Mononuclear cell (primary cell): Measurements from ENCODE around the gene MS4A18. TPM values are rescaled to one million over a fixed set of nuclear protein-coding genes. Genes with fewer than 3 reads are reported as not detected.

Experiments used
- H3K27me3 ChIP-seq: 2 replicates; pipeline ENCODE4 v1.6.0; 2011; ENCODE audit warnings: low read length, control low read depth; ENCODE audit not compliant: insufficient read depth
- H3K4me1 ChIP-seq: 2 replicates; pipeline ENCODE4 v1.5.1; 2011; ENCODE audit warnings: mild to moderate bottlenecking, low read length, control low read depth; ENCODE audit not compliant: insufficient read depth
- H3K4me3 ChIP-seq: 2 replicates; pipeline ENCODE4 v1.5.1; 2011; ENCODE audit warnings: mild to moderate bottlenecking, low read length, moderate library complexity
- H3K9me3 ChIP-seq: 2 replicates; pipeline ENCODE4 v1.5.1; 2011; ENCODE audit warnings: low read depth, mild to moderate bottlenecking, control low read depth, low read length
- total RNA-seq: library from RNA; depleted of rRNA; stranded (reverse); fragments of >200 nt; gene quantifications from one replicate; pipeline ENCODE4 v1.2.3, GENCODE V29; 2012

MS4A18 gene
- total RNA-seq, 1 donor = not detected

- H3K27me3 ChIP-seq = no peaks in the 10 kb centered on the region
- H3K9me3 ChIP-seq = no peaks in the 10 kb centered on the region
- no peaks in the 10 kb centered on the region for H3K4me1 ChIP-seq
- no peak overlapping the region for H3K4me3 ChIP-seq
Measured at GRCh38 chr11:60783141-60783484, 58.6 kb downstream of the MS4A18 start.

GRCh38 chr11:60783911-60784310, 59.4 kb downstream of the MS4A18 start:
- H3K4me1 ChIP-seq = no peaks in the 10 kb centered on the region
- no peaks in the 10 kb centered on the region for H3K27me3 ChIP-seq
- H3K9me3 ChIP-seq = no peaks in the 10 kb centered on the region
- no peak overlapping the region for H3K4me3 ChIP-seq

DNA sequence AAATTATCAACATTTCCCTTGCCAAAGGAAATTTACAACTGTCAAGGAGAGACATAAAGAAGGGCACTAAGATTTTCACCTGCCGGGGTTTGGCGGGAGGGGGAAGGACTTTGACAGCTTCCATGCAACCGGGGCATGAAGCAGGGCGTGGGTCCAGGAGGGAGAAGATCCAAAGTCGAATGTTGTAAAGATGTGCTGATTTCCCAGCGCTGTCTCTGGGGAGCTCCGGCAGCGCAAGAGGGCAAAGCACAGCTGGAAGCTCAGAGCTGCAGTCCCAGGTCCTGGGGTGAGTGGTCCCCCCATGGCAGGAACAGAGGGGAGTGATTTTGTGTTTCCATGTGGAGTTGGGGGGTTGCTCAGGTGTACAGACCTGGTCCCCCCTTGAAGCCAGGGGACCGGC, 60.6 kb downstream of the MS4A18 start, which contains the start of gene MS4A10:
Gene MS4A10 (plus strand): TSS at position 198 of the 400 bp plus-strand sequence. CDS start 5,003 bp downstream, outside the sequence.
- no peaks in the 10 kb centered on the region for H3K9me3 ChIP-seq
- no peak within 1 kb of the TSS for H3K4me3 ChIP-seq
- H3K27me3 ChIP-seq = no peaks in the 10 kb centered on the region
- no peaks in the 10 kb centered on the region for H3K4me1 ChIP-seq

DNA sequence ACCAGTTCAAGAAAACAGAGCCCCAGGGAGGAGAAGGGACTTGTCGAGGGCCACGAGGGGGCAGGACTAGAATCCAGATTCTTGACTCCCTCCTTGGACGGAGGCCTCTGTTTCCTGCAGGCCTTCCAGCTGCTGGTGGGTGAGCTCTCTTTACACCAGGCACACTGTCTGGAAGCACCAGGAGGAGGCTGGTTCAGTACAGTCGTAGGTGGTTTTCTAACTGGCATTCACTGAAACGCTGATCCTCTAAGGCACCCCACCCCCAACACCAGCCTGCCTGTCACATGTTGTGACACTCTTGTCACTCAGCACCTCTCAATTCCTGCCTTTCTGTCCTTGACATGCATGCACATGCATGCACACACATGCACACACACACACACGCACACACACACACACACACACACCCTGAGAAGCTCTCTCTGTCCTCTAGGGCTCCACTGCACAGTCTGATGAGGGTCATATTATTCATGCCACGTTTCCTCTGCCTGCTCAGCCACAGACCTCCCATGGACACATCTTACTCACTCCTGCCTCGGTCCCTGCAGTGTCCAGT, 61.4 kb downstream of the MS4A18 start:
- Histone ChIP-seq H3K4me1 (no peaks in the 10 kb centered on the region), H3K4me3 (no peak overlapping the region), H3K27me3 (no peaks in the 10 kb centered on the region), H3K9me3 (no peaks in the 10 kb centered on the region)

- Histone ChIP-seq H3K27me3 (no peaks in the 10 kb centered on the region), H3K4me3 (no peak overlapping the region), H3K9me3 (no peaks in the 10 kb centered on the region), H3K4me1 (no peaks in the 10 kb centered on the region)
Measured at GRCh38 chr11:60786811-60787567, 62.5 kb downstream of the MS4A18 start.

- Histone ChIP-seq H3K9me3 (no peaks in the 10 kb centered on the region), H3K27me3 (no peaks in the 10 kb centered on the region), H3K4me1 (no peaks in the 10 kb centered on the region), H3K4me3 (no peak overlapping the region)
Measured at GRCh38 chr11:60788401-60789125, 64.0 kb downstream of the MS4A18 start.

DNA sequence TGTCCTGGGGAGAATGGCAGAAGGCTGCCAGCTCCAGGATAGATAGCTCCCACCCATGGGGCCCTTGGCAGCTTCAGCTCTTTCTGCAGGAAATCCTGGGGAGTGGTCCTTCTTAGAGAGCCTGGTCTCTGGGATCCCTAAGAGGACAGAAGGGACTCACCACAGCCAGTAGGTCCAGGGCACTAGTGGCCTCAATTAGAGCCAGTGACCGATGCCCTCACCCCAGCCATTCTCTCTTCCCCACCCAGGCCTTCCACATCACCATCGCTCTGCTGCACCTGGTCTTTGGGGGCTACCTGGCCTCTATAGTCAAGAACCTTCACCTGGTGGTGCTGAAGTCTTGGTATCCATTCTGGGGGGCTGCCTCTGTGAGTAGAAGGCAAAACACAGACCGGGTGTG, 66.2 kb downstream of the MS4A18 start:
- Histone ChIP-seq H3K4me3 (no peak overlapping the region), H3K9me3 (no peaks in the 10 kb centered on the region), H3K4me1 (no peaks in the 10 kb centered on the region), H3K27me3 (no peaks in the 10 kb centered on the region)

DNA sequence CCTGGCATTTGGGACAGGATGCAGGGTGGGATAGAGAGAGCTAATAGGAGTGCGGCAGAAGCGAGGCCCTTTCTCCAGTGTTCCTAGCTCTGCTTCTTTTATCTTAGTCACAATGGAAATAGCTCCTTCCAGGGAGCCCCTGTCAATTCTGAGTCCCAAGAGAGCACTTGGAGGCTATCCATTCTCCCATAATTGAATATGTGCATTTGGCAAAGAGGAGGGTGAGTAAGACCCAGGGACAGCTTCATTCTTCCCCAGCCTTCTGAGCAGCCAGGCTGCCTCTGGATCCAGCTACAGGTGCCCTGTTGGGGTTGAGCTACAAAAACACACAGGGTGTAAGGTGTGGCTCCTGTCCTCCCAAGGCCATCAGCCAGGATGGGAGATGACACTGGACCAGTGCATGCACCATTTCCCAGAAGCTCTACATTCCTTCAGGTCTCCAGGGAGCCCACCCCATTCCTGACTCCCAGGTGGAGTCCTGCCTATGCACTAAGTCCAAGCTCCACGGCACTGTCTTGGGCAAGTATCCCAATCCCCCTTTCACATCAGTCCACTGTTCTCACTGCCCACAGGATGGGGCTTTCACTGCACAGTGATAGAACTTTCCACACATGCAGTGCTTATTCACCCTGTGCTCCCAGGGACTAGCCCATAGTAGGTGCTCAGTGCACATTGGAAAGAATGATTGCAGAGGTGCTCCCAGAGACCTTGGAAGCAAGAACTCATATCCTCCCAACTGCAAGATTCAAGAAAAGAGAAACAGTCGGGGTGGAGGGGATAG, 66.8 kb downstream of the MS4A18 start:
- H3K4me1 ChIP-seq = no peaks in the 10 kb centered on the region

GRCh38 chr11:60792521-60792920, 68.0 kb downstream of the MS4A18 start:
- no peak overlapping the region for H3K4me3 ChIP-seq
- no peaks in the 10 kb centered on the region for H3K9me3 ChIP-seq
- no peaks in the 10 kb centered on the region for H3K27me3 ChIP-seq
- no peaks in the 10 kb centered on the region for H3K4me1 ChIP-seq

More for the DNA sequence above, 66.8 kb downstream of the MS4A18 start:
- Histone ChIP-seq H3K27me3 (no peaks in the 10 kb centered on the region), H3K9me3 (no peaks in the 10 kb centered on the region), H3K4me3 (no peak overlapping the region)

Other genes with a start within 250 kb of the MS4A18 start
- not detected for gene MS4A12, start 231.9 kb upstream of the MS4A18 start, total RNA-seq
- not detected for gene MS4A13, start 209.3 kb upstream of the MS4A18 start, total RNA-seq
- not detected for gene MS4A8, start 25.1 kb upstream of the MS4A18 start, total RNA-seq
- not detected for gene MS4A15, start 32.1 kb downstream of the MS4A18 start, total RNA-seq
- not detected for gene MS4A10, start 60.6 kb downstream of the MS4A18 start, total RNA-seq
- gene CCDC86, start 117.4 kb downstream of the MS4A18 start, total RNA-seq = 3.8 TPM
- 0.52 TPM for gene PTGDR2, start 131.2 kb downstream of the MS4A18 start, total RNA-seq
- gene ZP1, start 142.8 kb downstream of the MS4A18 start, total RNA-seq = not detected
- 32.0 TPM for gene PRPF19, start 181.9 kb downstream of the MS4A18 start, total RNA-seq
- gene TMEM109, start 189.4 kb downstream of the MS4A18 start, total RNA-seq = 24.0 TPM
- gene TMEM132A, start 199.7 kb downstream of the MS4A18 start, total RNA-seq = 0.42 TPM
- 77.6 TPM for gene SLC15A3, start 227.5 kb downstream of the MS4A18 start, total RNA-seq
- 176 TPM for gene CD6, start 247.0 kb downstream of the MS4A18 start, total RNA-seq